HS-5 (cell line): ENCODE data around the gene ROR2.

ENCODE experiments used
- DNase-seq: peaks from one replicate; pipeline ENCODE4 v3.0.0-alpha.2; 2012; ENCODE audit warnings: low read depth

Gene ROR2

GRCh38 chr9:91736898-91737601 lies 213.0 kb downstream of the ROR2 start:
- DNase-seq = no peak

GRCh38 chr9:91736311-91736710 lies 213.7 kb downstream of the ROR2 start:
- no peak for DNase-seq

- no peak for DNase-seq
Measured at GRCh38 chr9:91735049-91735448, 215.0 kb downstream of the ROR2 start.

GRCh38 chr9:91734371-91734981 lies 215.6 kb downstream of the ROR2 start:
- no peak for DNase-seq

- no peak for DNase-seq
Measured at GRCh38 chr9:91733006-91733624, 216.9 kb downstream of the ROR2 start.

GRCh38 chr9:91732187-91733005 lies 217.6 kb downstream of the ROR2 start:
- no peak for DNase-seq

- no peak for DNase-seq
Measured at GRCh38 chr9:91730806-91731205, 219.2 kb downstream of the ROR2 start.

- DNase-seq = no peak
Measured at GRCh38 chr9:91729558-91729842, 220.5 kb downstream of the ROR2 start.

GRCh38 chr9:91727972-91728371 lies 222.1 kb downstream of the ROR2 start:
- DNase-seq = no peak

GRCh38 chr9:91727316-91727861 lies 222.6 kb downstream of the ROR2 start:
- DNase-seq = peak; percentile 39

GRCh38 chr9:91726406-91727100 lies 223.5 kb downstream of the ROR2 start:
- no peak for DNase-seq

GRCh38 chr9:91725651-91726050 lies 224.4 kb downstream of the ROR2 start:
- DNase-seq = no peak

- no peak for DNase-seq
Measured at GRCh38 chr9:91724609-91725505, 225.2 kb downstream of the ROR2 start.

- no peak for DNase-seq
Measured at GRCh38 chr9:91724068-91724440, 226.0 kb downstream of the ROR2 start.

- no peak for DNase-seq
Measured at GRCh38 chr9:91723420-91724067, 226.5 kb downstream of the ROR2 start.

GRCh38 chr9:91720751-91721705 lies 229.0 kb downstream of the ROR2 start:
- DNase-seq = no peak

GRCh38 chr9:91720313-91720712 lies 229.7 kb downstream of the ROR2 start:
- DNase-seq = no peak

GRCh38 chr9:91718071-91718470 lies 232.0 kb downstream of the ROR2 start:
- no peak for DNase-seq

- DNase-seq = no peak
Measured at GRCh38 chr9:91716815-91717214, 233.2 kb downstream of the ROR2 start.
